CD14-positive monocyte (primary cell): ENCODE results near the gene MBNL2. TPM values are rescaled to one million over a fixed set of nuclear protein-coding genes. Genes with fewer than 3 reads are reported as not detected.

Source experiments
- DNase-seq, 3 donors: peaks; one replicate each; pipeline ENCODE4 v3.0.0-alpha.2; 2011 to 2022
- H2AFZ ChIP-seq: 2 replicates; pipeline ENCODE4 v1.6.0; 2012; ENCODE audit warnings: mild to moderate bottlenecking, low read depth, low read length, inconsistent platforms; ENCODE audit not compliant: insufficient read depth, poor library complexity, severe bottlenecking
- H3K27ac ChIP-seq, 2 donors: 1 replicate in 1 of 2; 2 replicates in 1 of 2; pipeline ENCODE4 v1.5.1; 2012 to 2013; ENCODE audit warnings: low read length in 2 of 2, control low read depth in 1 of 2, inconsistent platforms in 1 of 2, low read depth in 1 of 2, mild to moderate bottlenecking in 1 of 2
- H3K27me3 ChIP-seq, 2 donors: one replicate each; pipeline versions ENCODE4 v1.6.0 to v1.6.1; 2011 to 2013; ENCODE audit warnings: low read length in 2 of 2; ENCODE audit not compliant: control insufficient read depth in 2 of 2, insufficient read depth in 2 of 2
- H3K36me3 ChIP-seq, 2 donors: replicated peaks in 1 of 2; 1 replicate in 1 of 2; 2 replicates in 1 of 2; pipeline versions ENCODE4 v1.5.1 to v1.6.1; 2012 to 2013; ENCODE audit warnings: low read length in 2 of 2, control low read depth in 1 of 2, inconsistent platforms in 1 of 2, mild to moderate bottlenecking in 1 of 2; ENCODE audit not compliant: insufficient read depth in 2 of 2, control insufficient read depth in 1 of 2
- H3K4me1 ChIP-seq, 2 donors: 1 replicate in 1 of 2; 2 replicates in 1 of 2; pipeline versions ENCODE4 v1.5.1 to v1.6.1; 2012 to 2013; ENCODE audit warnings: low read length in 2 of 2, control low read depth in 1 of 2, inconsistent platforms in 1 of 2, mild to moderate bottlenecking in 1 of 2, moderate library complexity in 1 of 2; ENCODE audit not compliant: insufficient read depth in 2 of 2, control insufficient read depth in 1 of 2
- H3K4me2 ChIP-seq: replicated peaks from 2 replicates; pipeline ENCODE3; 2012; ENCODE audit warnings: low read length, moderate library complexity, mild to moderate bottlenecking; ENCODE audit not compliant: poor library complexity, severe bottlenecking; ENCODE audit errors: extremely low read depth
- H3K4me3 ChIP-seq, 3 experiments: fragments of 200-600 bp in 1 of 3; sonication (generic) in 1 of 3; replicated peaks in 1 of 3; 1 replicate in 2 of 3; 2 replicates in 1 of 3; pipeline ENCODE4 v1.5.1; 2011 to 2013; ENCODE audit warnings: low read length in 3 of 3, mild to moderate bottlenecking in 3 of 3, control low read depth in 2 of 3, low read depth in 2 of 3, inconsistent platforms in 1 of 3, moderate library complexity in 1 of 3
- H3K79me2 ChIP-seq: 2 replicates; pipeline ENCODE4 v1.6.0; 2012; ENCODE audit warnings: mild to moderate bottlenecking, control low read depth, inconsistent platforms, low read length, moderate library complexity; ENCODE audit not compliant: insufficient read depth
- H3K9ac ChIP-seq: 2 replicates; pipeline ENCODE4 v1.6.0; 2017; ENCODE audit warnings: low read length, mild to moderate bottlenecking; ENCODE audit not compliant: insufficient read depth, poor library complexity, severe bottlenecking
- H3K9me3 ChIP-seq, 2 donors: replicated peaks in 1 of 2; 1 replicate in 1 of 2; 2 replicates in 1 of 2; pipeline versions ENCODE4 v1.5.1 to v1.6.1; 2012 to 2013; ENCODE audit warnings: low read length in 2 of 2, control low read depth in 1 of 2; ENCODE audit not compliant: control insufficient read depth in 1 of 2, insufficient read depth in 1 of 2
- H4K20me1 ChIP-seq: 2 replicates; pipeline ENCODE4 v1.6.0; 2012; ENCODE audit warnings: mild to moderate bottlenecking, low read length, control low read depth, moderate library complexity; ENCODE audit not compliant: insufficient read depth
- H3K27ac Mint-ChIP-seq, 7 donors: one replicate each; pipeline ENCODE4 v1.8.0; 2020; ENCODE audit warnings: mild to moderate bottlenecking in 7 of 7, mixed read lengths in 7 of 7, moderate library complexity in 6 of 7, inconsistent platforms in 2 of 7
- H3K27me3 Mint-ChIP-seq, 3 donors: one replicate each; pipeline ENCODE4 v1.8.0; 2021 to 2022; ENCODE audit warnings: low read depth in 3 of 3, mild to moderate bottlenecking in 3 of 3, mixed read lengths in 3 of 3, moderate library complexity in 3 of 3, inconsistent platforms in 1 of 3
- H3K36me3 Mint-ChIP-seq, 2 donors: one replicate each; pipeline ENCODE4 v1.8.0; 2020; ENCODE audit warnings: mixed read lengths in 2 of 2, inconsistent platforms in 1 of 2, mild to moderate bottlenecking in 1 of 2
- H3K4me1 Mint-ChIP-seq: one replicate; pipeline ENCODE4 v1.8.0; 2020; ENCODE audit warnings: mild to moderate bottlenecking, mixed read lengths
- H3K4me3 Mint-ChIP-seq, 2 donors: one replicate each; pipeline ENCODE4 v1.8.0; 2020; ENCODE audit warnings: mild to moderate bottlenecking in 2 of 2, mixed read lengths in 2 of 2, moderate library complexity in 1 of 2
- H3K9me3 Mint-ChIP-seq, 7 donors: one replicate each; pipeline ENCODE4 v1.8.0; 2020 to 2022; ENCODE audit warnings: mixed read lengths in 7 of 7, mild to moderate bottlenecking in 6 of 7, moderate library complexity in 6 of 7, inconsistent platforms in 2 of 7
- CTCF ChIP-seq: fragments of 200-600 bp; IDR thresholded peaks from one replicate; pipeline ENCODE4 v1.8.0; 2022; ENCODE audit warnings: antibody characterized with exemption, mild to moderate bottlenecking
- WGBS: methylation state at CpG from one replicate; pipeline ENCODE4 v1.1.5; 2013; ENCODE audit warnings: missing lambda C conversion rate; ENCODE audit not compliant: insufficient coverage; 5-methylcytosine and 5-hydroxymethylcytosine counted together
- intact Hi-C, 2 donors: fragments of 100-400 bp; cut with micrococcal nuclease; formaldehyde crosslinking; loops; one replicate each; pipeline versions ENCODE4 v1.15.0 to v1.15.1; 2023
- polyA plus RNA-seq, 3 donors: library from polyadenylated mRNA; depleted of rRNA in 1 of 3; unstranded in 2 of 3; stranded (reverse) in 1 of 3; fragments of 300-500 nt in 2 of 3; fragments of >200 nt in 1 of 3; fragmentation: Illumina TruSeq in 2 of 3; gene quantifications; 1 replicate in 2 of 3; 2 replicates in 1 of 3; pipeline ENCODE4 v1.2.3, GENCODE V29; 2012 to 2021

MBNL2 gene
- polyA plus RNA-seq, 3 donors = 8.5 to 15.5 (median 13.4) TPM

GRCh38 chr13:97308735-97309429 is 86.7 kb downstream of the MBNL2 start:
- H3K4me1 ChIP-seq = no peaks in the 10 kb centered on the region
- Mint-ChIP-seq H3K4me3 (no peak overlapping the region), H3K36me3 (peaks cover 8 to 14% of the 10 kb centered on the region in 2 donors), H3K27ac (no peak overlapping the region), H3K4me1 (no peaks in the 10 kb centered on the region), H3K27me3 (no peaks in the 10 kb centered on the region), H3K9me3 (peaks cover 0 to 3% (median 0%) of the 10 kb centered on the region in 7 donors)
- no peaks in the 10 kb centered on the region for H3K79me2 ChIP-seq
- H2AFZ ChIP-seq = no peak overlapping the region
- peaks cover 96% of the 10 kb centered on the region for H4K20me1 ChIP-seq
- 100% methylated on average over 3 of the region's 5 CpGs for WGBS
- no peak overlapping the region for H3K4me3 ChIP-seq
- DNase-seq = no peak
- H3K36me3 ChIP-seq = no peaks in the 10 kb centered on the region
- no peak overlapping the region for H3K27ac ChIP-seq
- H3K9ac ChIP-seq = no peak overlapping the region
- TF ChIP-seq CTCF = no peak
- no peaks in the 10 kb centered on the region for H3K9me3 ChIP-seq
- intact Hi-C loops = no loop called here
- no peaks in the 10 kb centered on the region for H3K27me3 ChIP-seq
- no peak overlapping the region for H3K4me2 ChIP-seq

- Mint-ChIP-seq H3K9me3 (peaks cover 0 to 3% (median 0%) of the 10 kb centered on the region in 7 donors), H3K27me3 (no peaks in the 10 kb centered on the region), H3K4me3 (no peak overlapping the region), H3K27ac (no peak overlapping the region), H3K4me1 (no peaks in the 10 kb centered on the region), H3K36me3 (peaks cover 10 to 14% of the 10 kb centered on the region in 2 donors)
- H3K4me2 ChIP-seq = no peak overlapping the region
- H3K9ac ChIP-seq = no peak overlapping the region
- no peak overlapping the region for H3K4me3 ChIP-seq
- peaks cover 3% of the 10 kb centered on the region for H3K79me2 ChIP-seq
- no peaks in the 10 kb centered on the region for H3K9me3 ChIP-seq
- no peak overlapping the region for H2AFZ ChIP-seq
- DNase-seq = no peak
- H3K27ac ChIP-seq = no peak overlapping the region
- WGBS = no CpG with 5 or more reads among the region's 6 CpGs
- no peak for TF ChIP-seq CTCF
- H3K36me3 ChIP-seq = no peaks in the 10 kb centered on the region
- H3K4me1 ChIP-seq = no peaks in the 10 kb centered on the region
- intact Hi-C loops = no loop called here
- H3K27me3 ChIP-seq = no peaks in the 10 kb centered on the region
- peaks cover 92% of the 10 kb centered on the region for H4K20me1 ChIP-seq
Observed at GRCh38 chr13:97310809-97311436, 88.8 kb downstream of the MBNL2 start.
